ENCODE data around the gene NSMCE1.
"Not testable (repeated sequence)": the region's sequence is repeated elsewhere in the genome, so short reads cannot be mapped to it uniquely, and the experiment has no call there.

Gene NSMCE1

GRCh38 chr16:27220991-27221390 is 47.6 kb downstream of the NSMCE1 start:
- in situ Hi-C loops (cut with MboI; ENCODE audit: low sequenced_read_pairs), result no loop called here

- in situ Hi-C loops (cut with MboI; ENCODE audit: low sequenced_read_pairs), result no loop called here
Observed at GRCh38 chr16:27220527-27220926, 48.0 kb downstream of the NSMCE1 start.

DNA sequence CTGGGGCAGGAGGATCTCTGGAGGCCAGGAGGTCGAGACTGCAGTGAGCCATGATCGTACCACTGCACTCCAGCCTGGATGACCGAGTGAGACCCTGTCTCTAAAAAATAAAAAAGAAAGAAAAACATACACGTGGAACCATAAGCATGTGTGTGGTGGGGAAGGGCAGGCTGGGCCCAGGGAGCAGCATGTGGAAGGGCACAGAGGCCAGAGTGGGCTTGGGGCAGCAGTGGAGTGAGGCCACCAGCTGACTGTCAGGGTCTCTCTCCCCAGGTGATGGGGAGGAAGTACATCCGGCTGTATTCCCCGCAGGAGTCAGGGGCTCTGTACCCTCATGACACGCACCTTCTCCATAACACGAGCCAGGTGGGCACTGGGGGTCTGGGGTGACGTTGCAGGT is 48.5 kb downstream of the NSMCE1 start:
- in situ Hi-C loops (cut with MboI; ENCODE audit: low sequenced_read_pairs), result no loop called here

DNA sequence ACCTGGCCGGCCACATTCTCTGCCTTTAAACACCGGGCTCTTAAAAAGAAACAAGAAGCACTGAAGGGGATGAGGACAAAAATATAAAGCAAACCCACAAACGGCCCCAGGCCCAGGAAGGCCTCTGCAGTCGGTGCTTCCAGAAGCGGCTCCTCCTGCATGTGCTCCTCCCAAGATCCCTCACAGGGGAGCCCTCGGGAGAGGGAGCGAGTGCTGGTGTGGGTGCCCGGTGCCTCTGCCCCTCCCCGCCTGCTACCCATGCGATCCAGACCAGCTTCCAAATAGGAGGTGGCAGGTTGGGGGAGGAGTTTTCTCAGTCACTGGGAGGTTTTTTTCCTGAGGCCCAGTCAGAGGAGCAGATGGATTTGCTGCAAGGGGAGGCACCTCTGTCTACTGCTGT is 49.4 kb downstream of the NSMCE1 start:
- in situ Hi-C loops (cut with MboI; ENCODE audit: low sequenced_read_pairs), result no loop called here

DNA sequence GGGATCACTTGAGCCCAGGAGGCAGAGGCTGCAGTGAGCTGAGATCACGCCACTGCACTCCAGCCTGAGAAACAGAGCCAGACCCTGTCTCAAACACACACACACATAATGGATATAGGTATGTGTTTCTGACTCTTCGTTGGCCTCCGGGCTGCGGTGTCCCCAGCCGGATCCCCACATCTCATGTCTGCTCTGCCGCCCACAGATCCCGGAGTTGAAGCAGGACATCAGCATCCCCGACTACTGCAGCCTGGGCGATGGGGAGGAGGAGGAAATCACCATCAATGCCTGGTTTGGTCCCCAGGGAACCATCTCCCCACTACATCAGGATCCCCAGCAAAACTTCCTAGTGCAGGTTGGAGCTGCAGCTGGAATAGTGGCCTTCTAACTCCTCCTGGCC is 49.8 kb downstream of the NSMCE1 start:
- in situ Hi-C loops (cut with MboI; ENCODE audit: low sequenced_read_pairs), result no loop called here

GRCh38 chr16:27217256-27217655 is 51.3 kb downstream of the NSMCE1 start:
- in situ Hi-C loops (cut with MboI; ENCODE audit: low sequenced_read_pairs), result no loop called here

- in situ Hi-C loops (cut with MboI; ENCODE audit: low sequenced_read_pairs), result no loop called here
Observed at GRCh38 chr16:27216297-27216885, 52.2 kb downstream of the NSMCE1 start.

- in situ Hi-C loops (cut with MboI; ENCODE audit: low sequenced_read_pairs), result no loop called here
Observed at GRCh38 chr16:27215660-27216059, 52.9 kb downstream of the NSMCE1 start.

- in situ Hi-C loops (cut with MboI; ENCODE audit: low sequenced_read_pairs), result no loop called here
Observed at GRCh38 chr16:27214084-27214961, 54.2 kb downstream of the NSMCE1 start.

- in situ Hi-C loops (cut with MboI; ENCODE audit: low sequenced_read_pairs), result no loop called here
Observed at GRCh38 chr16:27211026-27211425, 57.5 kb downstream of the NSMCE1 start.

DNA sequence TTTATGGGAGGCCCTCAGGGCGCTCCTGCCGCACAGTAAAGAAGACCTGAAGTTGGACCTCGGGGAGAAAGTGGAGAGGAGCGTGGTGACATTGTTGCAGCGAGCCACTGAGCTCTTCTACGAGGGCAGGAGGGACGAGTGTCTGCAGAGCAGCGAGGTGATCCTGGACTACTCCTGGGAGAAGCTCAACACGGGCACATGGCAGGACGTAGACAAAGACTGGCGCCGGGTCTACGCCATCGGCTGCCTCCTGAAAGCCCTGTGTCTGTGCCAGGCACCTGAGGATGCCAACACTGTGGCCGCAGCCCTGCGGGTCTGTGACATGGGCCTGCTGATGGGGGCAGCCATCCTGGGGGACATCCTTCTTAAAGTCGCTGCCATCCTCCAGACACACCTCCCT is 58.4 kb downstream of the NSMCE1 start:
- in situ Hi-C loops (cut with MboI; ENCODE audit: low sequenced_read_pairs), result no loop called here

- in situ Hi-C loops (cut with MboI; ENCODE audit: low sequenced_read_pairs), result no loop called here
Observed at GRCh38 chr16:27209591-27209990, 59.0 kb downstream of the NSMCE1 start.

- in situ Hi-C loops (cut with MboI; ENCODE audit: low sequenced_read_pairs), result no loop called here
Observed at GRCh38 chr16:27208796-27209195, 59.8 kb downstream of the NSMCE1 start.

DNA sequence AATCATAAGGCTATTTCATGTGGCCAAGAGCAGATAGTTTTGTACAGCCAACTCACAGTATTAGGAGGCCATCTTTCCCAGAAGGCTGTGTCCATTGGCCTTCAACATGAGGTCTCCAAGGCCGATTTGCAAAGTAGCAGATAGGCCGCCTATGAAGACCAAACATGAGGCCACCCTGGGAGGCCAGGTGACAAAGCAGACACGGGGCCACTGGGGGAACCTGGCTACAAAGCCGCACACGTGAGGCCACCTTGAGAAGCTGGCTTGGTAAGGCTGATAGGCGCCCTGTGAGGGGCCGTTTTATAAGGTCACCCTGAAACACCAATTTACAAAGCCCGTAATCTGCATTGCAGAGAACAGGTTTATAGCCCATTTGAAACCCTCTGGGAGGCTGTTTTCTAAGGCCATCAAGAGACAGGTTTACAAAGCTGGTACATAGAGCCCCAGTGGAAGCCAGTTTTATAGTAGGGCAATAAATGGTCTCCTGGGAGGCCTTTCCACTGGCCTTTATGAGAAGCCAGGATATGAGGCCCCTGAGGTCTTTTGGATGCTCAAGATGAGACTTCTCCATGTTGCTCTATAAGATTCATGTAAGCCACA is 60.4 kb downstream of the NSMCE1 start:
- in situ Hi-C loops (cut with MboI; ENCODE audit: low sequenced_read_pairs), result no loop called here

DNA sequence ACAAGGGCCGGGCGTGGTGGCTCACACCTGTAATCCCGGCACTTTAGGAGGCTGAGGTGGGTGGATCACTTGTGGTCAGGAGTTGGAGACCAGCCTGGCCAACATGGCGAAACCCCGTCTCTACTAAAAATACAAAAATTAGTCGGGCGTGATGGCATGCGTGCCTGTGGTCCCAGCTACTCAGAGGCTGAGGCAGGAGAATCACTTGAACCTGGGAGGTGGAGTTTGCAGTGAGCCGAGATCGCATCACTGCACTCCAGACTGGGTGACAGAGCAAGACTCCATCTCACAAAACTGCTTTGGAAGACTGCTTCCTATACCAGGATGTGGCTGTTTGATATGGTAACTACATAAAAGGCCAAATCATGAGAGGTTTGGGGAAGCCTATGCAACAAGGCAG is 61.5 kb downstream of the NSMCE1 start:
- in situ Hi-C loops (cut with MboI; ENCODE audit: low sequenced_read_pairs), result not testable (repeated sequence)

DNA sequence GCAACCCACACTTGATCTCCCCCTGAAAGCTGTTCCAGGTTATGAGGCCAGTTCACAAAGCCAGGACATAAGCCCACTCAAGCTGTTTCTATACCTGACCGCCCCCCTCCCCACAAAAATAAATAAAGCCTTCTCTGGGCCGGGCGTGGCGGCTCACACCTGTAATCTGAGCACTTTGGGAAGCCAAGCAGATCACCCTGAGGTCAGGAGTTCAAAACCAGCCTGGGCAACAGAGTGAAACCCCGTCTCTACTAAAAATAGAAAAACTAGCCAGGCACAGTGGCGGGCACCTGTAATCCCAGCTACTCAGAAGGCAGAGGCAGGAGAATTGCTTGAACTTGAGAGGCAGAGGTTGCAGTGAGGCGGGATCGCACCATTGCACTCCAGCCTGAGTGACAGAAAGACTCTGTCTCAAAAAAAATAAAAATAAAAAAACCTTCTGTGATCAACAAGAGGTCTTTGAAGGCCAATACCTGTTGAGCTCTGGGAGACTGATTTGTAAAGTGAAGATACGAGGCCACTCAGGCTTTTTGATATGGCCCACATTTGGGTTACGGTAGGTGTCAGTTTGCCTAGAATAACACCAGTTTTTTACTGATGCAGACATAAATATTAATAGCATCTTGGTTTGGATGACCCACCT is 63.0 kb downstream of the NSMCE1 start:
- in situ Hi-C loops (cut with MboI; ENCODE audit: low sequenced_read_pairs), result no loop called here

GRCh38 chr16:27204312-27204915 is 64.2 kb downstream of the NSMCE1 start:
- in situ Hi-C loops (cut with MboI; ENCODE audit: low sequenced_read_pairs), result no loop called here

DNA sequence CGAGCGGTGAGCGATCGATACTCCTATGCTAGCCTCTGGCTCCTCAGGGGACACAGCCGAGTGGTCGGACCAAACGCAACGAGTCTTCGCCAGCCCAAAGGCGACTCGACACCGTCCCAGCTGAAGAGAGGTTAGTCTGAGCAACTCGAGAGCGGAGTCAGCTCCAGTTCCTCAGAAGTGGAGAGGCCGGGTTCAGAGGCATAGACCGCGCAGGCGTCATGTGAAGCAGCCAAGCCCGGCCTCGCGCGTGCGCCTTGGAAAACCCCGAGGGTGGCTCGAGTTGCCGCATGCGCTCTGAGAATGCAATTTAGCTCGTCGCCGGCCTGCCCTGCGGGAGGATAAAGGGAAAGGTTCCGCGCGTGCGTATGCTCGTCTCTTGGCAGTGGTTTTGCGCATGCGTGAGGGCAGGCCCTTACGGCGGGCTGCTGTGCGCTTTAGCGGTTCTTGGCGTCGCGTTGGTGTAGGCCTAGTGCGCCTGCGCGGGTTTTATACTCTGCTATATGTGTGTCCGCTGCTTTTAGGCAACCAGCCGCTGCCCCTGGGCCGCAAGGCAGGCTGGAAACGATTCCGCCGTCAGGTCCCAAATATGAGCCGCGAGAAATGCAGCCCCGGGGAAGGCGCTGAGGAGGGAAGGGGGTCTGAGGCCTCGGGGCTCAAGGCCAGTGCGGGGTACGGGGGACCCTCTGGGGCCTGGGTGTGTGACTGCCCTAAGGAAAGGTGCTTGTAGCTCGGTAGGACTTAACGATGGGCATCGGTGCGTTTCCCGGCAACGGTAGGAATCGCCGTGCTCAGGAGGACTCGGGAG is 64.9 kb downstream of the NSMCE1 start, which contains the start of gene KDM8:
KDM8 (plus strand) TSS at position 20 of the 805 bp plus-strand sequence. CDS start 6,598 bp downstream, outside the sequence.
- in situ Hi-C loops (cut with MboI; ENCODE audit: low sequenced_read_pairs), result no loop called here

DNA sequence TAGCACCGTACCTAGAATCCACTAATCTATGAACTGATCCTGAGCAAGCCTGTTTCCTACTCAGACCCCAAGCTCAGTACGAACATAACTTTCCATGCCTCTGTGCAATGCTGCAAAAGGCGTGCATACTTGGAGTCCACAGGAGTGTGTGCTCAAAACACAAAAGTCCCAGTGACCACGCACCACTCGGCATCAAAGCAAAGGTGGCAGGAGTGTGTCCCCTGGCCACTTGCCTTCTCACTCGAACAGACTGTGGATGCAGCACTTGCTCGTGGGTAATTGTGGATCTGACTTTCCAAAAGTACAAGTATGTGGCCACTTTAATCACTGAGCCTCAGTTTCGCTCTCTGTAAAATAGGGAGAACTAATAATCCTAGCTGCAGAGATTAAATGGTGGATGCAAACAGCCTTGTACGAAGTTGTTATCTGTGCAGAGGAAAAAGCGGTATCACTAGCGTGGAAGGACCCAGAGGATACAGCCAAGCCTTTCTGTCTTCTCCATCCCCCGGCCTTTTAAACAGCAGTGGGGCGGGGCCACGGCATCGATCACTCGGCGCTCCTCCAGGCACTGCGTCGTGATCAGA is 65.6 kb downstream of the NSMCE1 start:
- in situ Hi-C loops (cut with MboI; ENCODE audit: low sequenced_read_pairs), result no loop called here

- in situ Hi-C loops (cut with MboI; ENCODE audit: low sequenced_read_pairs), result not testable (repeated sequence)
Observed at GRCh38 chr16:27200914-27201313, 67.7 kb downstream of the NSMCE1 start.

Measured in HL-60/S4 treated with phorbol 12-myristate 13-acetate at 8.2 ng/mL for 4 days and 3 days (cell line).